ENCODE data around the gene MALL.

GRCh38 chr2:110124038-110124825 lies 8.6 kb upstream of the MALL start:
- TF ChIP-seq SUZ12 (IDR thresholded peaks at IDR 0.05) (no peak), ELF4 (IDR thresholded peaks at IDR 0.05) (no peak)
